Stimulated activated CD8-positive, alpha-beta memory T cell treated with anti-CD3 and anti-CD28 coated beads, Interleukin-7, amount 100 ng/mL, for 1 hour (primary cell): Measurements from ENCODE around the gene COL5A2.

Source experiments
- DNase-seq, 2 donors: peaks; one replicate each; pipeline ENCODE4 v3.0.0-alpha.2; 2020; ENCODE audit warnings: low read depth in 2 of 2

COL5A2 gene

GRCh38 chr2:189178726-189179569 is 613 bp downstream of the COL5A2 start:
- DNase-seq: no peak

- no peak for DNase-seq
These were observed 1.5 kb downstream of the COL5A2 start for GRCh38 chr2:189178054-189178453.

DNA sequence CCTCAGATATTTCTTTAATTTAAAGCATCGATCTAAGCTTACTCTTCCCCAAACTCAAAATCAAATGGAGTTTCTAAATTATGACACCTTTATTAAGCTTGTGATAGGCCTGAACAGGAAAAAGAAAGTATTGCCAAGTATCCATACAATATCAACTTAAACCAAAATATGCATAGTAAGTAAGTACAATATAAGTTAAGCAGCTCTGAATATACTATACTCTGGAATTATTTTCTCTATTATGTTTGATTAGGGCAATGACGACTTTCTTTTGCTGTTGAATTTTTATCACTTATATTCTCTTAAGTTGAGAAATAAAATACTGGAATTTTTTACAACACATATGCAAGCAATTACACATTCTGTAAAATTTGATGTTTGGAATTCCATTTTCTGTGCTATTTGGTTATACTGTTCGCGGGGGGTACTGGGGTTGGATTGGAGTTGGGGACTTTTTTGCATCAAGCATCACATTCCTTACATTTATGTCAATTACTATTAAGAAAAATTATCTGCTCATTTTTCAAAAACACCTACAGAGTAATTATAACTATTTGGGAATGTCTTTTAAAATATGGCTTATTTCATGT is 2.2 kb downstream of the COL5A2 start:
- DNase-seq: no peak

GRCh38 chr2:189176516-189176915 is 3.0 kb downstream of the COL5A2 start:
- no peak for DNase-seq

DNA sequence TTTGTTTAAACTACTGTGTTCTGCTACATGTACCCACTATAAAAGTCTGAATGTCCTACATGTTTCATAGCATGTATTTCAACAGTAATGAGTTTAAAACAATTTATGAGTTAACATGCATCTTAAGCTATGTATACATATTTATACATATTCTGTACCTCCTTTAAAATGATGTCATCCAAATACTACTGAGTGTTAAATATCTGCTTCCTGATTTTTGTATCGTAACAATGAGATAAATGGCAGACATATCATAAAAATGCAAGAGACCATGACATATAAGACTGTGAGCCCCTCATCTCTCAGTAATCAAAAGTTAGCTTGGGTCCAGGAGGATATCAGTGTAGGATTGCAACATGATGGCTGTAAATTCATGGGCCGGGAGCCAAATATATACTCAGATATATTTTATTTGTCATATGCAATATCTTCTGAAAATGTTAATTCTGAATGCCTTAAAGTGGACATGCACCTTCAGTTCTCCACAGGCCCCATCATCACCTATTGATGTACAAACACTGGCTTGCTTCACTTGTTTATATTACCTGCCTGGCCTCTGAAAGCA is 3.6 kb downstream of the COL5A2 start:
- no peak for DNase-seq

DNA sequence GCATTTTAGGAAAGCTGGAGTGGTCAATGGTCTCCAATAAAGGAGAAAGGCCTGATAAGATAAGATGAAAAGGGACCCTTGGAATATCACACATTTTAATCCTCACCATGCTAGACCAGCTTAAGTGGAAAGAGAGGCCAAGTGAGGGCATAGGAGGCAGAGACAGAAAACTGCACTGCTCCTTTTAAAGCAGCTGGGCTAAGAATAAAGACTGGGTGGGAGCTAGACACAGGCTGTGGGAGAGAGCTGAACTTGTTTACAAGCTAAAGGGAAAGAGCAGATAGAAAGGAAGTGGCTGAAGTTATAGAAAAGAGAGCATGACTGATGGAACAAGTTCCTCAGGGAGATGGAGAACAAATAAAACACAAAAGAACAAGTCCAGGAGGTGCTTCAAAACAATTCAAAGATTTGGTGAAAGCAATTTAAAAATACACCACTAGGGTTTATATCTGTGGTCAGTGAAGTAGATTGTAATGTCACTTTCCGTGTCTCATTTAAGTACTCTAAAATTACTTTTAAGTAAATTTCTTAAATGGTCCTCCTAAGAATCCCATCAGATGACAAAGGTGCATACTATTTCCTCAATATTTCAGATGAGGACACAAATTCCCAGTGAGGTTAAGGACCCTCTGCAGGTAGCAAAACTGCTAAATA is 7.5 kb downstream of the COL5A2 start:
- DNase-seq: no peak

DNA sequence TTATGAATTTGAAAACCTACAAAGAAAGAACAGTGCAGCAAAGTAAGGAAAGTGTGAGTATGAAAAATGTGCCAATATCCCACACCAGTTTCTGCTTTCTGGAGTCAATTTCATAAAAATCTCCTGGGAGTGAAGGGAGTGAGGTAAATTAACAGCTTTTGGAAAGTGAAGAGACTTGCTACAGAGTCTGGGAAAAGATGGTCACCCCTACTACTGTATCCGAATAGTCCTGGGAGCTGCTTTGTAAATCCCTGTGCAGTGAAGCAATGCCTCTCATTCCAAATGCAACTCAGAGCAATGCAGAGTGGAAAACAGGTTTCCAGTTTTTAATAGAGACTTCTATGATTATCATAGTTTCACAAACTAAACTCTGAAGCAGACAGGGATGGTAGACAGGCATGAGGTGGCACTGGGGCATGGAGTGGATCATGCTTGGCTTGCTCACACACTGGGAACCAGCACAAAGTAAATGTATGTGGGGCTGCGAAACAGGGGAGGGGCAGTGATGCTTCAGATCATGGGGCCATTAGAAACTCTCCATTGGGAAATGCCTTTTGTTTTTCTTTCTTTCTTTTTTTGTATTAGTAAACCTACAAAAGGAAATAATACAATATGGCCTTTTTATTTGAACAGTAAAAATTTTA is 10.6 kb downstream of the COL5A2 start:
- DNase-seq: no peak

- no peak for DNase-seq
These were observed 13.7 kb downstream of the COL5A2 start for GRCh38 chr2:189165656-189166380.

DNA sequence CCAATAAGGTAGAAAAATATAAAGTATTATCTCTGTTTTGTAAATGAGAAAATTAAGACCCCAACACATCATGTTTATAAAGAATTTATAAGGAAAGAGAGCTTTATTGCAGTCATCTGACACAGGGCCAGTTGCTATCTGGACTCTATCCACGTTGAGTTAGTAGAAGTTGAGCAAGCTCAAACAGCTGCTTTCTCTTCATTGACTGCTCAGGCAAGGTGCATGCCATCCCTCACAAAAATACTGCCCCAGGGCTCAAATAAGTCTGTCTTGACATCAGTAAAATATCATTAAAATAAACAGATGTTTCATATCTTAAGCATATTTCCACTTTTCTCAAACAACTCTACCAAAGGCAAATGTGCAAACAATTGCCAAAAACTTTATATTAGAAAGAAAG is 14.8 kb downstream of the COL5A2 start:
- DNase-seq: no peak

DNA sequence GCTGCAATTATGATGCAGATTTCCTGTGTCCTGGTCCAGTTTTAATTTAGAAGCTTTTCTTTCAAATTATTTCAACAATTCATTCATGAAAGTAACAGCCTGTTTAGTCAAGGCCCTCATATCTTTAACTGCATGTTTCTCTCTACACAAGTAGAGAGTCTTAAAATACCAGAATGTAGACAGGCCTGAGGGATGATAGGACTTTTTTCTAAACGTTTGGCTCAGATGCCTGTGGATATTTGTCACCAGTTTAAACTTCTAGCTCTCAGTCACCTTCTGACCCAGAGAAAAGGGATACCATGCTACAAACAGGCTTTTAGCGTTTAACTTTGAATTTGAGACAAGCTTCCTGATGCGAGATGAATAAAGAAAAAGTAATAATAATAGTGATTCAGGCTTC is 15.7 kb downstream of the COL5A2 start:
- DNase-seq: no peak

DNA sequence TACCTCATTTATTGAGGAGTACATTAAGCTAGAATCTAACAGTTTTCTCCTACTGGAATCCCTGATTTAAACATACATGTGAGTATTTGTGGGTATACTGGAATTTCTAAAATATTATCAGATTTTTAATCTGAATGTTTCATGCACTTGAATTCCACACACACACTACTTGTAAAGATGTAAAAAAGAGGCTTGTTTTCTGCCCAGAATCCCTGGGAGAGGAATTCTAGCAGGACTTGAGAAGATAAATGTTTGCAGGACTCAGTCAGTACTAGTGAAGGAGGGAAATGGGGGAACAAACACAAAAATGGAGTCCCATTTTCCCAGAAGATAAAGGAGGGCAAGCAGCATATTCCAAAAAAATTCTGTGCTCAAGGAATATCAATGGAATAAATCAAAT is 17.0 kb downstream of the COL5A2 start:
- DNase-seq: no peak

DNA sequence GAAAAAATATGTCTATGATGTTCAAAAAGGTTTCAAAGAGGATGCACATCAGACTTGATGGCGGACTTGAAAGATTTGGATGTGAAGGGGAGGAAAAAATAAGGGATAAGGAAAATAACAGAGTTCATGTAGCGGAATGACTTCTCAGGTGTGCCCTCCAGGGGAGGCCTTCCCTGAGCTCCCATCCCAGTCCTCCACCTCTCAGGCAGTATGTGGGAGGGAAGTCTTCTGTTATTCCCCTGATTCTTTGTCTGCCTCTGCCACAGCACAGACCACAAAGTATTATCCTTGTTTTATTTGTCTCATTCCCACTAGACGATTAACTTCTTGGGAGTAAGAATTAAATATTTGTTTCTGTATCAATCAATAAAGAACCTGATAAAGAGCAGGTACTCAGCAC is 17.7 kb downstream of the COL5A2 start:
- no peak for DNase-seq

GRCh38 chr2:189159717-189160116 is 19.8 kb downstream of the COL5A2 start:
- no peak for DNase-seq

GRCh38 chr2:189159273-189159672 is 20.3 kb downstream of the COL5A2 start:
- no peak for DNase-seq

- no peak for DNase-seq
These were observed 21.6 kb downstream of the COL5A2 start for GRCh38 chr2:189157939-189158338.

DNA sequence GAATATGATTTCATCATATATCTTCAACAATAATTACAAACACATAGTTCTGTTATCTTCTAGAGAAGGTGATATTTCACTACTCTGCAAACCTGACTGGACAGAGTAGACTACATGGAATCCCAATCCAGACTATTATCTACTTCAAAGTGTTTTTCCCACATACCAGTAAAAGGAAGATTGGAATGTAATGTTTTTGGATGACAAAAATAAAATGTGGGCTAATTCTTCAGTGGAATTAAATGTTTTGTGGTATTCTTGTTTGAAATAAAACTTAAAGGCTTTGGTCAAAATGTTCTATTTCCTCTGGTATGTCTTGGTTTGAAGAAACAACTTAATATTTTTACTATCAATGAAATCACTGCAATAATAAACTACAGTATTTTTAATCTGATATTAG is 22.1 kb downstream of the COL5A2 start:
- no peak for DNase-seq

- DNase-seq: no peak
These were observed 23.8 kb downstream of the COL5A2 start for GRCh38 chr2:189155795-189156194.

DNA sequence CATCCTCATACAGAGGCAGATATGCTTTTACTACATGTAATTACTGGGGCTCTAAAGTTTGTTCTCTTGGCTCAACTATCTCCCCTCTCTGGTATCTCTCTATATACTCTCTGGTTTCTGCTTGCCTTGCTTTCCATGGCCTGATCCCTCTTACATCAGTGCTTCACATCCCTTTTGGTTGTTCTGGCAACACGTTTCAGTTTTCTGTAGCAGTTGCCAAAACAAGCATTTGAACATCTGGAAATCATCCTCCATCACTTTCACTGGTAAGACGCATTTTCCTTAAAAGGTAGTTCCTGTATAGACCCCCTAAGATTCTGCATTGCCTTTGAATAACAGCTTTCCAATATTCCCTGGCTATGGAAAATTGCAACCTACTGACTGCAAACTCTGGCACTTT is 25.9 kb downstream of the COL5A2 start:
- DNase-seq: no peak

DNA sequence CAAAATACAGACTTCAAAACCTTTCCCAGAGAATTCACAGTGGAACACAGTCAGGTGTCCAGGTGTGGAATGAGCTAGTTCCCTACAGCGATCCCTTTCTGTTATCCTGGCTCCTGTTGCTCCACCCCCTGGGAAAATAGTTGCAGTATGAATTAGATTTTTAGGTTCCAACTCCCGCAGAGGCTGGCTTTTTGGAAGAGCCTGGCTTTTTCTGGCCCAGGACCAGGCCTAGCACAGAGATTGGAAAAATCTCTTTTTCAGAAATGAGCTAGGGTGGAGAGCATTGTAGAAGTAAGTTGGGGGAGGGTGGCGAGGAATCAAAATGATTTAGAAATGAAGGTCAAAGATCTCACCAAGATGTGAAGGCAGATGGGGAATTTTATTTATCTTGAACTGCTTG is 27.1 kb downstream of the COL5A2 start:
- no peak for DNase-seq

DNA sequence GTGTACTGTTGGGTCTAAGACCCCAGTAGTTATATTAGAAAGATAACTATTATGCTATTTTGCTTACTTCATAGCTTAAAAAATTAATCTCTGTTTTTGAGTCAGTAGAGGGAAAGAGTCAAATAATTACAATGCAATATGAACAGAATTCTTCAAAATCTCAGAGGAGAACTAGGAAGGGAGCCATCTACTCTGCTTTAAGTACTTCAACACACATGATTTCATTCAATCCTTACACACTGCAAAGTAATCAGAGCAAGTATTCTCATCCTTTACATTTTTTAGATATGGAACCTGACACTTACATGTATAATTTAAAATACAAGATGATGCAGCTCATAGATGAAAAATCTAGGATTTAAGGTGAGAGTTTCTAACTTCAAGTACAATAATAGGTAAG is 27.7 kb downstream of the COL5A2 start:
- no peak for DNase-seq

GRCh38 chr2:189150033-189150432 is 29.5 kb downstream of the COL5A2 start:
- no peak for DNase-seq

DNA sequence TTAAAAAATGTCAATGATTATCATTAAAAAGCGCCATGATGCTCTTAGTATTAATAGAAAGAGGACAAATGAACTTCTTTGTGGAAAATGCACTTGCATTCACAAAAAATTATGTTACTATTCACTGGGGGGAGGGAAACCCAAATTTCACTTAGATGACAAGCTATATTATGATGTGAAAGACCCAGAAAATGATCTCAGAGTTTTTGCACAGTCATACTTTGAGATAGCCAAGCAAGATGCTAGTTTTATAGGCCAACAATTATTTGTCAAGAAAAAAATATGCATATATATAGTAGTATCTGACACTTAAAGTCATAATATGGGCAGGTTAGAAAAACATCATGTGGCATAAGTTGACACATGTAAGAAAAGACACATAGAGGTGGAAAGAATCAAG is 31.6 kb downstream of the COL5A2 start:
- no peak for DNase-seq
